Fibroblast of skin of right biceps (primary cell): Measurements from ENCODE around the gene MAN1A1.
"Not testable (repeated sequence)": the region's sequence is repeated elsewhere in the genome, so short reads cannot be mapped to it uniquely, and the experiment has no call there.

ENCODE experiments used
- DNase-seq: peaks from one replicate; pipeline ENCODE4 v3.0.0-alpha.2; 2013

MAN1A1 gene

DNA sequence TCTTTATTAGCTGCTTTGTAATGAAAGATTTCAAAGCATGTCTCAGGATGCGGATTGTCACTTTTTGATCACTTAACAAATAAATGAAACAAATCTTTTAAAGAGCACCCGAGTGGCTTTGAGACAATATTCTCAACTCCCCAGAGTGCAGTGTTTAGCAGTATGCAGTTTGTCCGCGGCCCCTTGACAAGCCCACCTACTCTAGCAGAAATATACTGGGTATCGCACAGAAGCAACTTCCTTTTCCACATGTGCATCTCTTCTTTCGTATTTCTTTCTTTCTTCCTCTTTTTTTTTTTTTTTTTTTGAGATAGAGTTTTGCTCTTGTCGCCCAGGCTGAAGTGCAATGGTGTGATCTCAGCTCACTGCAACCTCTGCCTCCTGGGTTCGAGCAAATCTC, 186.6 kb downstream of the MAN1A1 start:
- DNase-seq: no peak

DNA sequence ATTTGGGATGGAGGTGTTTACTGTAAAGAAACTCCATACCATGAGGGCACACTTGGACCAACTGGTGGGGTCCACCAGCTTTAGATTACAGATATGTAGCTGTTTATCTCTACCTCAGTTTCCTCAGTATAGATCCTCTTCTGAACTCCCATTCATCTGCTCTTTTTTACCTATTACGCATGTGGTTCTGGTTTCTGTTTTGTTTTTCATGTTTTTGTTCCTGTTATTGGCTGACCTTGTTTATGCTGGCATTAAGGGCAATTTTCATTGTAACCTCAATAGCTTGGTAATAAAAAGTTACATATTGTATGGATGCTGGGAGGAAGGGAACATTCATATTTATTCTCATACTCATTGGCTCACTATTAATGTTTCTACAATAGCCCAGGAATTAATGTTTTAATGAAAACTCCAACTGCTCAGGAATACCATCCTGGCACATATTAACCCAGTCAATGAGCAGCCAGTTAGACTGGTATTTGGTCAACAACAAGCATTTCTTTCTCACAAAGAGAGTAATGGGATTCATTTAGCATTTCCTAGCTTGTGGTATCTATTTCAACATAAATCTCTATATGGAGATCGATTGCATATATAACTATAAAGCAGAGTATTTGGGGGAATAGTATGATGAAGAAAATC, 187.3 kb downstream of the MAN1A1 start:
- no peak for DNase-seq

DNA sequence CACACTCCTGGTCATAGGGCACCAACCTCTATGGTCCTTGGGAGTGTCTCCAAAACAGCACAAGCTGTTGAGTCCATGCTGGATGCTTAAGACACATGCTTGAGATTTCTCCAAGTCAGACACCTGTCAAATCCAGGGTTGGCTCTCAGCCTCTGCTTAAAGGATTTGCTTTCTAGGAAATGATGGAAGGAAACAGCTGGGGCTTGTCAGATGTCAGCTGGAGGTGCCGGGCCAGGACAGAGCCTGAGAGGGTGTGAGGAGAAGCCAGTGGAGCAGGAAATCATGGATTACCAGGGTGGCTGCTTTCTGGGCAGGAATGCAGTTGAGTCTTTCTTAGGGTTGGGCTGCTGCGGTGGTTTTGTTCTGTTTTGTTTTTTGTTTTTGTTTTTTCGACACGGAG, 188.1 kb downstream of the MAN1A1 start:
- DNase-seq: no peak

GRCh38 chr6:119160911-119161310, 188.7 kb downstream of the MAN1A1 start:
- no peak for DNase-seq

DNA sequence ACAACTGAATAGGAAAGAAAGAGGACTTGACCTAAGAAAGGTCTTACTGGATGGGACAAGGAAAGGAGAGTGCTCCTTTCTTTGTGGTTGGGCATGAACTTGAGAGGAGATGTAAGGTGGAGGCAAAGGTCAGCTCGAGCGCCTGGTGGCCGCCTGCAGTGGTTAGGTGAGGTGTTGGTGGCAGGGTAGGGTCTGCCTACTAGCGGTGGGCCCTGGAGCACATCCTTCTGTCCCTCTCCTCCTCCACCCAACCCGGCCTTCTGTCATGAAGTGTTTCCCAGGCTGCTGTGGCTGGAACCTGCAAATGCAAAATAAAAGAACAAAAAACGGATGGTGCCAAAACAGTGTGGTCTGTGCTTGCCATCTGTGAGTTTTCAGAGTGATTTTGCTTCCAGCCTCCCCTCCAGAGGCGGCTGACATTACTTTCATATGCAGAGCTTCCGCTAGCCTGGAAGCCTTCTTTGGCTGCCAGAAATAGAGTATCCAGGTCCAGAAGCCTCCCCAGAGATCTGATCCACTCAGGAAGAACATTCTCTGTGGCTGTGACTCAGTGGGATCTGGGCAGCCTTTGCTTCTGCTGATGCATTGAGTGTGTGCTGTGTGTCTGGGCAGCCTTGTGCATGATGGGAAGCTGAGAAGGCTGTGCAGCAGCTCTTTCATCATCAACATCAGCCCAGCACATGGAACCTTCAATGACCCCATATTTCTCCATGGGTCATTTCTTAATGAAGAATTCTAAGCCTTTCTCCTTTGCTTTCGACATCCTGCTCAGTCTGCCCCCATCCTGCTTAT, 191.3 kb downstream of the MAN1A1 start:
- peak; percentile 54 for DNase-seq

DNA sequence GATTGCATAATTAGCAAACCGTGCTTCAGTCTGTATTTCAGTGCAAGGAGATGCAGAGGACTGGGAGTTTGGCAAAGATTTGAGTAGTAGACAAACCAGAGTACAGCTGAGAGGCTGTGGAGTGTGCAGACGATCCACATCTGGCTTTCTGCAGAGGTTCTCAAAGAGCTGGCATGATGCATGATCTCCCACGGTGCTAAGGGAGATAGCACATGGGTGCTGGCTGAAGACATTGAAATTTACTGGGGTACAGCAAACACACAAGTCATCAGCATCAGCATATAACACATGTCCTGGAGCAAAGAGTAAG, 192.1 kb downstream of the MAN1A1 start:
- DNase-seq: no peak

DNA sequence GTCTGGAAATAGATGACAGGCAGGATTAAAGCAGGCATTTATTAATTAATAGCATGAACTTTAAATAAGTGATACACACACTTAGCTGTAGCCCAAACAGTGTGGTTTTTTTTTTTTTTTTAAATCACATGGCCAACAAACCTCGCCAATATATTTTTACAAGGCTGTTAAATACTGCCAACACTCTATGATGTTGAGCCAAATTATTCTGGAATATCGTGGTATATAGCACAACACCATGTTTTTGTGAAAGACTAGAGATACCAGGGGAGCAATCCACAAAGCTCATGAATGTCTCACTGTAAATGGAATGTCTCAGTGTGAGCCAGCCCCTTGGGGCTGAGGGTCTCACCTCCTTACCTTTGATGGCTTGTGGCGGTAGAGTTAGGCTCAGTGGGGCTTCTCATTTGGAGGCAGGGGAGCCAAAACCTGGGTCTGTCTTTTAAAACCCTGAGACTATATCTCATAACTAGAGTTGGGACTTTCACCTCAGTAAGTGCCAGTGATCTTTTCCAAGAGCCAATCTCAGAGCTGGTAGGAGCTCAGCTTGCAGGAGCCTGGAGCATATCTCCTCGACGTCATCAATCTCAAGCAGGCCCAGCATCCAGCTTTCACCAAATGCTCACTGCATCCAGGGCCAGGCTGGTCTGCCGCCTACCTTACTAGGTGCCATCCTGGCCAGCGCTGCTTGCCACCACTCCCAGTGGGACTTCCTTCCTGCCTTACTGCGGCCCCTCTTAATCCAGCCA, 192.6 kb downstream of the MAN1A1 start:
- no peak for DNase-seq

- DNase-seq: not testable (repeated sequence)
Observed at GRCh38 chr6:119156082-119156481, 193.5 kb downstream of the MAN1A1 start.

DNA sequence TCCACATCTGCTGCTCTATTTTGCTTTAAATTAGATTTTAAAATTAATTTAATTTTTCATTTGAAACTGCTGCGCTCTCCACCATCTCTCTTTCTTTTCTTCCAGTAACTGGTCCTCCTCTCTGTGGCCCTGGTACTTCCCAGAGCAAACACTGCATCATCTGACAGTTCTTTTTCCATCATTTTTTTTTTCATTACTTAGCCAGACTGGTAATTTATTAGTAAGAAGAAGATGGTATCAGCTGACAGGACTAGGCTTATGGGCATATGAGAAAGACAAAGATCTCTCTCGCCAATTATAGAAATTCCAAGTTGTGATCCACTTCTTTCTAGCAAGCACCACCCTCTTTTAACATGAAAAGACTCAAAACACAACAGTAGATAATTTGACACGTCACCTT, 197.4 kb downstream of the MAN1A1 start:
- no peak for DNase-seq

DNA sequence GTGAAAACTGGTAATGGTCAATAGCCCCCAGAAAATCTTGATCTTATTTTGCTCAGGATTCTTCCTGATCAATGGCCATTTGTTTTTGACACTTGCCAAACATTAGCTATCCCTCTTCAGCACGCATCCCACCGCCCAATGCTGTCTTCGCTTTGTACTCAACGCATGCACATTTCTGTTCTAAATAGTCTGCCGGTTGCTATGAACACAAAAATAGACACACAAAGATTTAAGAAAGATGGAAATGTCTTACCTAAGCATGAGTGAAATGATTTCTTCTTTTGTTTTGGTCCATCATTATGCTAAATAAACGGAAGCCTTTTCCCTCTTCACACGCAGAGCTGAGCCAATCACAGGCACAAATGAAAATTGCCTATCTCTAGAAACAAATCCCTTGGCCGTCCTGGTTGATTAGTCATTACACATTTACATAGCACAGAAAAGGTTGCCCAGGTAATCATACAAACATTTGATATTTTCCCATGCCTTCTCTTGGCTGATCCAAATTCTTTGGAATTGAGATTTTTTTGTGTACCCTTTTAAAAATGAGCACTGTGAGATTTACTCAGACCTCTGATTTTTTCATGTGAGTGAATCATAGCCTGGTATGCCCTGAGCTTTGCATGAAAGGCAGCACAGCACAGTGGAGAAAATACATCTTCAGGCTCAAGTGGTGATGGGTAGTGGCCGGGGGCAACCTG, 200.6 kb downstream of the MAN1A1 start:
- DNase-seq: peak; percentile 66

DNA sequence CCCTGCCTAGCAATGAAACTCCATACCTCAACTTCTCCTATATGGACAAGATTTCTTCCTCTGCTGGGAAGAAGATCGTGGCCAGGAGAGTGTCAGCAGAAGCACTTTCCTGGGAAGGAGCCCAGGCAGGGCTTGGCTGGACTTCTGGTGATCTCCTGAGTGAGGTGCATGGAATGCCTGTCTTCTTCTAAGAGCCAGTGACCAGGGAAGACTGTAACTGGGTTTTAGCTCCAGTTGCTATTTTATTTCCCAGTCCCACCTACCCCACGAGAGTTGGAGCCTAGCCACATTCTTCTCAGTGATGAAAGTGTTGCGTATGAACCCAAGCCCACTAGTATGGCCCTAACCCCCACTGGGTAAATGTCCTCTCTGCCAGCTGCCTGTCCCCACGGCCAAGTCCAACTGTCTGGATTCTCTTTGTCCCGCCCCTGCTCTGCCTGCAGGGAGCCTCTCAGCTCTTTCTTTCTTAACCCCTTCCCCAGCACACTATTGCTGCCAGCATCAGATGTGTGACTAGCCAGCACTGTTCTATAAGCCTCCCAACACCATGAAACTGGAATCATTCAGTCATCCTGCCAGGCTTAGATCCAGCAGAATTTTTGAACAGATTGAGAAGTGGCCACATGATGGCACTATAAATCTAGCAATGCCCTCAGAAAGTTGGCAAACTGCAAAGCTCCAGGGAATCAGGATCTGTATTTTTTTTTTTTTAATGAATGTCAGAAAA, 201.3 kb downstream of the MAN1A1 start:
- DNase-seq: peak; percentile 85

- peak; percentile 98 for DNase-seq
Observed at GRCh38 chr6:119147101-119148053, 202.2 kb downstream of the MAN1A1 start.

GRCh38 chr6:119145111-119145510, 204.4 kb downstream of the MAN1A1 start:
- DNase-seq: no peak

DNA sequence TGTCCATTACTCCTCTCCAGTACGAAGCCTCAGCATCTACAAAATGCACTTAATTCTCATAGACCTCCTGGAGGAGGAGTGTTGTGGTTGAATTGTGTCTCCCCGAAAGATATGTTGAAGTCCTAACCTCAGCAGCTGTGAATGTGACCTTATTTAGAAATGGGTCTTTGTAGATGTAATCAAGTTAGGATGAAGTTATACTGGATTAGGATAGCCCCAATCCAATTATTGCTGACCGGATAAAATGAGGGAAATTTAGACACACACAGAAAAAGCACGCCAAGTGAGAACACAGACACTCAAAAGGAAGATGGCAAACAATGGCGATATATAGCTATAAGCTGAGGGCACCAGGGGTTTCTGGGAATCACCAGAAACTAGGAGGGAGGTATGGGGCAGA, 206.9 kb downstream of the MAN1A1 start:
- DNase-seq: no peak

- DNase-seq: peak; percentile 15
Observed at GRCh38 chr6:119142041-119142440, 207.5 kb downstream of the MAN1A1 start.

- no peak for DNase-seq
Observed at GRCh38 chr6:119140196-119141140, 209.1 kb downstream of the MAN1A1 start.

DNA sequence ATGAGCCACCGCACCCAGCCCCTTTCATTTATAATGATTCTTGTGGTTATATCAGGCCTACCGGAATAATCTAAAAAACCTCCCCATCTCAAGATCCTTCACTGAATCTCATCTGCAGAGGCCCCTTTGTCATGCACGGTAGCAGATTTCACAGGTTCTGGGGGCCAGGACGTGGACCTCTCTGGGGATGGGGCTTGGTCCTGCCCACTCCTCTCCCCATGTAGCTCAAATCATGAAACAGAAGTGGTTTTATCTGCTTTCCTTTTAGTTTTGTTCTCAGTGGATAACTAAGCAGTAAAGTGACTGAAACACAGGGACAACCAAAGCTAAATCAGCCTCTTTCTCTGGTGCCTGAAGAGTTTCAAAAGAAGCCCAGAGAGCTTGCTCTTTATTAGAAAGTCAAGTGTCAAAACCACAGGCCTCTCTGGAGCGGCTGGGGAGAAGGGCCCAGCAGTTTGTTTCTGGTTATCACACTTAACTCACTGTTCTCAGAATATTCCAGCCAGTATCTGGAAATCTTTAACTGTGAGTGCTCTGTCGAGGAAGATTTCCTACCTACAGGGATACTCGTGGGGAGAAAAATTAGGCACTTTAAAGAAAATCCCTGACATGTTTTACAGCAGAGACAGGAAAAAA, 210.5 kb downstream of the MAN1A1 start:
- no peak for DNase-seq

GRCh38 chr6:119137194-119138072, 212.1 kb downstream of the MAN1A1 start:
- DNase-seq: peak; percentile 30

DNA sequence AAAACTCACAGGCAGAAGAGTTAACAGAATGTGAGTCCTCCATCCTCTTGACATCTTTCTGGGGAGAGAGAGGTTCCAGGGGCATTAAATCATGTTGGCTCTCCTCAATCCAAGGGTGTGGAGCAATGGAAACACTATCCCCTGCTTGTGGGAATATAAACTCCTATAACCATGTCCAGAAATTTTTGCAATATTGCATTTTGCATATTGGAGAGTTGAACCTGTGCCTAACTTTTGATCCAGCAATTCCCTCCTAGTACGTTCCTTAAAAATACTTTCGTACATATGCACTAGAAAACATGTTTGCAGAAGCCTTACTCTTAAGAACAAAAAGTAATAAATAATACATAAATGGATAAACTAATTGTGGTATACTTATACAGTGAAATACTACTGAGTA, 214.8 kb downstream of the MAN1A1 start:
- no peak for DNase-seq
